ENCODE results near the gene DDI1. TPM values are rescaled to one million over a fixed set of nuclear protein-coding genes. Genes with fewer than 3 reads are reported as not detected.

The DDI1 gene
- total and polyA plus RNA-seq, 9 of the 15 experiments (the other 6 are each of a cell fraction or from before 2014, with no cell fraction given): not detected

GRCh38 chr11:104051778-104052177, 15.3 kb downstream of the DDI1 start:
- no peaks in the 10 kb centered on the region for H3K27me3 ChIP-seq (ENCODE audit: control insufficient read depth in 2 of 2, insufficient read depth in 2 of 2, low read length in 2 of 2)
- no peaks in the 10 kb centered on the region for H4K20me1 ChIP-seq (replicated peaks; ENCODE audit: control insufficient read depth, insufficient read depth, low read length)
- no peak overlapping the region for H3K4me2 ChIP-seq (ENCODE audit: insufficient read depth, low read length)
- CTCF ChIA-PET (ENCODE audit: low intra/inter-chr PET ratio): no interaction called here
- 3% methylated on average over 4 of the region's 4 CpGs for WGBS (ENCODE audit: insufficient coverage, low coverage, missing lambda C conversion rate)
- H3K4me1 ChIP-seq (replicated peaks in 1 of 2; ENCODE audit: control insufficient read depth in 2 of 2, insufficient read depth in 2 of 2, low read length in 2 of 2): no peaks in the 10 kb centered on the region
- no peaks in the 10 kb centered on the region for H3K36me3 ChIP-seq (ENCODE audit: control insufficient read depth, insufficient read depth, low read length)
- POLR2A ChIA-PET: no interaction called here
- intact Hi-C loops (cut with micrococcal nuclease) (no loop called here), in situ Hi-C loops (cut with MboI) (no loop called here)
- no peak overlapping the region for H3K4me3 ChIP-seq
- no peak overlapping the region for H2AFZ ChIP-seq (ENCODE audit: low read depth, low read length)
- FAIRE-seq (no peak), ATAC-seq (no peak), DNase-seq (ENCODE audit: extremely low read depth in 1 of 4, low spot score in 3 of 4) (no peak)
- BruUV-seq (replicated peaks): no TSS peak
- no peaks in the 10 kb centered on the region for H3K9me1 ChIP-seq (ENCODE audit: control insufficient read depth, insufficient read depth, low read length)
- no peak overlapping the region for H3K9ac ChIP-seq (ENCODE audit: insufficient read depth in 1 of 2, low read depth in 2 of 2, low read length in 2 of 2)
- H3K9me3 ChIP-seq (replicated peaks; ENCODE audit: control insufficient read depth, insufficient read depth, low read depth, low read length): no peaks in the 10 kb centered on the region
- H3K27ac ChIP-seq (ENCODE audit: extremely low read depth, low read depth, low read length): no peak overlapping the region
- H3K79me2 ChIP-seq (ENCODE audit: control insufficient read depth, insufficient read depth, low read length): no peaks in the 10 kb centered on the region
- TF ChIP-seq, protein P1, sequence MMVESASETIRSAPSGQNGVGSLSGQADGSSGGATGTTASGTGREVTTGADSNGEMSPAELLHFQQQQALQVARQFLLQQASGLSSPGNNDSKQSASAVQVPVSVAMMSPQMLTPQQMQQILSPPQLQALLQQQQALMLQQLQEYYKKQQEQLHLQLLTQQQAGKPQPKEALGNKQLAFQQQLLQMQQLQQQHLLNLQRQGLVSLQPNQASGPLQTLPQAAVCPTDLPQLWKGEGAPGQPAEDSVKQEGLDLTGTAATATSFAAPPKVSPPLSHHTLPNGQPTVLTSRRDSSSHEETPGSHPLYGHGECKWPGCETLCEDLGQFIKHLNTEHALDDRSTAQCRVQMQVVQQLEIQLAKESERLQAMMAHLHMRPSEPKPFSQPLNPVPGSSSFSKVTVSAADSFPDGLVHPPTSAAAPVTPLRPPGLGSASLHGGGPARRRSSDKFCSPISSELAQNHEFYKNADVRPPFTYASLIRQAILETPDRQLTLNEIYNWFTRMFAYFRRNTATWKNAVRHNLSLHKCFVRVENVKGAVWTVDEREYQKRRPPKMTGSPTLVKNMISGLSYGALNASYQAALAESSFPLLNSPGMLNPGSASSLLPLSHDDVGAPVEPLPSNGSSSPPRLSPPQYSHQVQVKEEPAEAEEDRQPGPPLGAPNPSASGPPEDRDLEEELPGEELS (CRISPR knock-in tag; IDR thresholded peaks at IDR 0.05; ENCODE audit: borderline replicate concordance): no peak
- TF ChIP-seq ETS2 (tag; IDR thresholded peaks at IDR 0.05; ENCODE audit: borderline replicate concordance, poor library complexity, severe bottlenecking): no peak
- no peak for TF ChIP-seq ERF (CRISPR knock-in tag; IDR thresholded peaks at IDR 0.05)
- TF ChIP-seq ZFP30 (CRISPR knock-in tag; IDR thresholded peaks at IDR 0.05; ENCODE audit: borderline replicate concordance): no peak
- no peak for TF ChIP-seq ZNF655 (CRISPR knock-in tag; IDR thresholded peaks at IDR 0.05)
- TF ChIP-seq, protein P2, sequence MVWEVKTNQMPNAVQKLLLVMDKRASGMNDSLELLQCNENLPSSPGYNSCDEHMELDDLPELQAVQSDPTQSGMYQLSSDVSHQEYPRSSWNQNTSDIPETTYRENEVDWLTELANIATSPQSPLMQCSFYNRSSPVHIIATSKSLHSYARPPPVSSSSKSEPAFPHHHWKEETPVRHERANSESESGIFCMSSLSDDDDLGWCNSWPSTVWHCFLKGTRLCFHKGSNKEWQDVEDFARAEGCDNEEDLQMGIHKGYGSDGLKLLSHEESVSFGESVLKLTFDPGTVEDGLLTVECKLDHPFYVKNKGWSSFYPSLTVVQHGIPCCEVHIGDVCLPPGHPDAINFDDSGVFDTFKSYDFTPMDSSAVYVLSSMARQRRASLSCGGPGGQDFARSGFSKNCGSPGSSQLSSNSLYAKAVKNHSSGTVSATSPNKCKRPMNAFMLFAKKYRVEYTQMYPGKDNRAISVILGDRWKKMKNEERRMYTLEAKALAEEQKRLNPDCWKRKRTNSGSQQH (CRISPR knock-in tag; IDR thresholded peaks at IDR 0.05): no peak
- TF ChIP-seq, protein P3, sequence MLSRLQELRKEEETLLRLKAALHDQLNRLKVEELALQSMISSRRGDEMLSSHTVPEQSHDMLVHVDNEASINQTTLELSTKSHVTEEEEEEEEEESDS (CRISPR knock-in tag; IDR thresholded peaks at IDR 0.05): no peak
- no peak for TF ChIP-seq CBX3 (IDR thresholded peaks at IDR 0.05; ENCODE audit: borderline replicate concordance in 1 of 2, low read length in 2 of 2)
- no peak for TF ChIP-seq RFX1 (IDR thresholded peaks at IDR 0.05)
- TF ChIP-seq DEAF1 (CRISPR knock-in tag; IDR thresholded peaks at IDR 0.05): no peak
- no peak for TF ChIP-seq ZC3H11A (IDR thresholded peaks at IDR 0.05; ENCODE audit: low read depth, low read length)
- no peak for TF ChIP-seq GABPB1 (CRISPR knock-in tag; IDR thresholded peaks at IDR 0.05)
- TF ChIP-seq ZBTB17 (CRISPR knock-in tag; IDR thresholded peaks at IDR 0.05): no peak
- no peak for TF ChIP-seq TCF15 (CRISPR knock-in tag; IDR thresholded peaks at IDR 0.05)
- TF ChIP-seq RBM17 (IDR thresholded peaks at IDR 0.05; ENCODE audit: borderline replicate concordance, low read depth, low read length): no peak
- TF ChIP-seq ZNF347 (CRISPR knock-in tag; IDR thresholded peaks at IDR 0.05; ENCODE audit: low read depth): no peak
